Measurements from ENCODE around the gene LAMTOR3. TPM values are rescaled to one million over a fixed set of nuclear protein-coding genes. Genes with fewer than 3 reads are reported as not detected.

LAMTOR3 gene
- total RNA-seq, 2 donors from 2014 or later = 51.2 to 70.9 TPM

DNA sequence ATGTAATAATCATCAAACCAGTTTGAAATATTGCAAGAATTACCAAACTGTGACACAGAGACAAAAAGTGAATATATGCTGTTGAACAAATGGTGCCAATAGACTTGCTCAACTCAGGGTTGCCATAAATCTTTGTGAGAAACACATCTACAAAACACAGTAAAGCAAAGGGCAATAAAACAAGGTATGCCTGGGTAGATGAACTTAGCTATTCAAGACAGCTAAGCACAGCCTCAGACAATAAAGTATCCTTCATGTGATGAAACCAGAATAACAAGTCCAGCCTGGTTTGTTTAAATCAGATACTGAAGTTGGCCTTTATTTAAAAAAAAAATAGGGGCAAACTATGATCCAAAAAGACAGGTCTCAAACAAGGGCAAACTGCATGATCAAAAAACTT is 19.2 kb downstream of the LAMTOR3 start:
- DNase-seq = no peak
- ATAC-seq = peak; percentile 89
- intact Hi-C loops (cut with DNase I, micrococcal nuclease) = no loop called here

DNA sequence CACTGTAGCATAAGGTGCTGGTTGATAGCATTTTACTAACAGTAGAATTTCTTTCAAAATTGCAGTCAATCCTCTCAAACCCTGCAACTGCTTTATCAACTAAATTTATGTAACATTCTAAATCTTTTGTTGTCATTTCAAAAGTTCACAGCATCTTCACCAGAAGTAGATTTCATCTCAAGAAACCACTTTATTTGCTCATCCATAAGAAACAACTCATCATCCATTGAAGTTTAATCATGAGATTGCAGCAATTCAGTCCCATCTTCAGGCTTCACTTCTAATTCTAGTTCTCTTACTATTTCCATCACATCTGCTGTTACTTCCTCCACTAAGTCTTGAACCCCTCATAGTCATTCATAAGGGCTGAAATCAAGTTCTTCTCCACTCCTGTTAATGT is 21.7 kb downstream of the LAMTOR3 start:
- DNase-seq (no peak), ATAC-seq (no peak)
- intact Hi-C loops (cut with DNase I, micrococcal nuclease) = no loop called here

DNA sequence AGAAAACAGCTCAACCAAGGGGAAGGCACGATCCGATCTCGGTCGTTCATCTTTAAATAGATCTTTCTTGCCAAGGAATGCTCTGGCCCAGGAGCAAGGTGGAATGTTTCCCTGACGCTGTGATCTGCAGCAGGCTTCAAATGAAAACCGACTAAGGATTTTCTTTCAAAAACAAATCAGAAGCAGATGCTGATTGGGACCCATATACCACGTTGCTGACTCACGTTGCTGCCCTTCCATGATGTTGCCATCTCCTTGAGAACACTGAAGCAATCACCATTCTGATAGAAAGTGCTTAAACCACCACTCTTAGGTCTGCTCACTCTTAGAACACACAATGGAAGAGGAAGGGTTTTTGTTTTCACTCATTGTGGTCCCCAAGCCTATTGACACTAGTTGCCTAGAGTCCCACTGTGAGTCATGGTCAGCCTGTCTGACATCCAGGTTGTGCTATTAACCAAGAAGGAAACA is 26.1 kb downstream of the LAMTOR3 start:
- intact Hi-C loops (cut with DNase I, micrococcal nuclease) = no loop called here
- ATAC-seq = no peak
- no peak for DNase-seq

DNA sequence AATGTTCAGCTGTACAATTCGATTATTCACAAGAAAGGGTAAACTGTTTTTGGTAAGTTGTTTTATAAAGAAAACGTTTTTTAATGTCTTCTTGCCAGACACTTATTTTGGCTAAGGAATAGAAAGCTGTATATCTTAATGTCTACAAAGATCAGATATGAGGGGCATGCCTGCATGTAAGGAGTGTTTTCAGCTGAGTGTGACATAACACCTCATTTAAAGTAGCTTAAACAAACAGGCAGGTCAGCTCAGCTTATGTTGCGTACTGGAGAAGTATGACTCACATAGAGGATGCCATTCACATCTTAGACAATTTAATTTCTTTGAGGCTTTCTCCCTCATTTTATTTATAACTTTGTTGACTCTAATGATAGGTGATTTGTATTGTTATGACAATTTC is 30.4 kb downstream of the LAMTOR3 start:
- ATAC-seq = peak; percentile 29
- DNase-seq = no peak
- intact Hi-C loops (cut with DNase I, micrococcal nuclease) = no loop called here

DNA sequence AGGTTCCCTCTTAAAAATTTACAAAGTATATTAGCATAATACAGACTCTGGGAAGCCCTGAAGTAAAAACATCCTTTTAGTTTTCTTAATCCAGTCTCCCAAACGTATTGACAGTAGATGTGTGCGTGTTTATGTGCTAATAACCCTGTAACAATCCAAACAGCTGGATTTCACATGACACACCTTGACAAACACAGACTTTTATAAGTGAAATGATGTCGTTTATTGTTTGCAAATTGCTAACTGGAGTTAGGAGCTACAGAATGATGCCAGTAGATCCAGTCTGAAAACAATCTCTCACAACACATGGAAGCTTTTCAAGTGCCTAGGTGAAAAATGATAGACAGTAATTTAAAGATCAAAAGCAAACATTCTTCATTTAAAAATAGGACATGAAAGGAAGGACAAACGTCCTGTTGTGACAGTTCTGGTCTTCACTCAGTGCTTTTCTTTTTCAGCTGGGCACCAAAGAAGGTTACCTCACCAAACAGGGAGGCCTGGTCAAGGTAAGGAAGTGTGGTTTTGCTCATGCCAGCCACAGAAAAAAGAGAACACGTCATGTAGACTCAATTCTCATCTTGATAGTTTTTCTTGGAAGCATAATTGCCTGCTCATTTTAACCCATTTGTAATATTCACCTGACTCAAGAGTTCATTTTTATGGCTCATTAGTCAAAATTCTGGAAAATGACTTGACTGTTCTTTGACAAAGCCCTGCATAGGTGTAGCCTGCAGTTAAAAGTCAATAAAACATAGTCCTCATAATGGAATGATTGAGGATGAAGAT is 32.9 kb downstream of the LAMTOR3 start:
- DNase-seq (no peak), ATAC-seq (peak; percentile 78)
- intact Hi-C loops (cut with DNase I, micrococcal nuclease) = no loop called here

DNA sequence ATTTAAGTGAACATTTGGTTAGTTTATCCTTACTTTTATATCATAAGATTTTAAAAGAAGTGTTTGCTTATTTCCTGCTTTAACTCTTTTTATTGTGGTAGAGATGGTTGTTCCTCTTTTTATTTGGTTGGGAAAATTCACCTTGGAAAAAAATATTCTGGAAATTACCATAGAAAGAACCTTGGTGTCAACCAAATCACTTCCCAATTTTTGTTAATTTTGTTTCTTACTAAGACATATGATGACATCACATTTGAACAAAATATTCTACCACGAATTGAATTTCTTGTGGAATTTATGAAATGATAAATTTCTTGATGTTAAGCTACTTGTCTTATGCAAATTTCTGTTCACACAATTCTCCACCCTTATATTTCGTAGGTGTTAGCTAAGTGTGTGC is 33.7 kb downstream of the LAMTOR3 start:
- DNase-seq (no peak), ATAC-seq (no peak)
- intact Hi-C loops (cut with DNase I, micrococcal nuclease) = no loop called here

DNA sequence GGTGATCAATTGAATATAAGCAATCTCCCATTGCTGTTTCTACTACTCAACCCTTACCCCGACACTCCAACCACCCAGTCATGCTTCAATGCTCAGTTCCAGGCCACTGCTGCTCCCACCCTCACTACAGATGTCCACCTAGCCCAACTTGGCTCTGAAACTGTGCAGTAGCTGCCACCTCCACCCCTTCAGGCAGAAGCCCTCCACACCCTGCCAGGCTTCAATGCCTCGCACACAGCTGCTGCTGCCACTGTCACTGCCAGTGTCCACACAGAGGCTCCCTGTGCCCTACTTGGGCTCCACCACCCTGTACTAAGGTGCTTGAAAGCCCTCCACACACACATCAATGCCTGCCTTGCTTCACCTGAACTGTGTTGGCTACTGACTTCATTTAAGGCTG is 34.6 kb downstream of the LAMTOR3 start:
- DNase-seq (no peak), ATAC-seq (no peak)
- intact Hi-C loops (cut with DNase I, micrococcal nuclease) = no loop called here

DNA sequence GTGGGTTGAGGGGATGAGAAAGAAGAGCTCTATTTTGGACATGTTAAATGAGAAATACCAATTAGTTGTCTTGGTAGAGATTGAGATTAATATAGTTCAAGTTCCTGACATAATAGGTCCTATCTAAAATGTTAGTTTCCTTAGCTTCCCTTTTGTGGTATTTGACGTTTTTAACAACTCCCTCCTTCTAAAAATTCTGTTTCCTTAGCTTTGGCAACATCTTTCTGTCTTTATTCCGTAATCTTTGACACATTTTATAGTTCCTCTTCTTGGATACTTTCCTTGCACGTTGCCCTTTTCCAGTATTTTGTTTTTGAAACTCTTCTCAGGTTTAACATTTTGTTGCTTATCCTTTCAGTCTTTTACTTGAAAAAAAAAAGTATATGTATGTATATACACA is 36.9 kb downstream of the LAMTOR3 start:
- DNase-seq (no peak), ATAC-seq (no peak)
- intact Hi-C loops (cut with DNase I, micrococcal nuclease) = no loop called here

DNA sequence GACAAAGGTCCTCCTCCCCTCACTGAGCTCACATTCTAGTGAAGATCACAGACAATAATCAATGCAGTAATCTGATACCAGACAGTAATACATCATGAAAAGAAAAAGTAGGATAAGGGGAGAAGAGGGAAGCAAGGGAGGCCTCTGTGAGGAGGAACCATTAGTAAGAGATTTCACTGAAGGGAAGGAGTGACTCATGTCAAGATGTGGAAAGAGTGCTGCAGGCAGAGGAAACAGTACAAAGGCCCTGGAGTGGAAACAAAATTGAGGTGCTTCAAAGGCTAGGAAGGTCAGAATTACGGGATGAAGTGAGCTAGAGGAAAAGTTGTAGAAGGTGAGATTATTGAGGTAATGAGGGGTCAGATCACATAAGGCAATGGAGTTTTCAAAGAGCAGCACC is 38.1 kb downstream of the LAMTOR3 start:
- no peak for ATAC-seq
- no peak for DNase-seq

DNA sequence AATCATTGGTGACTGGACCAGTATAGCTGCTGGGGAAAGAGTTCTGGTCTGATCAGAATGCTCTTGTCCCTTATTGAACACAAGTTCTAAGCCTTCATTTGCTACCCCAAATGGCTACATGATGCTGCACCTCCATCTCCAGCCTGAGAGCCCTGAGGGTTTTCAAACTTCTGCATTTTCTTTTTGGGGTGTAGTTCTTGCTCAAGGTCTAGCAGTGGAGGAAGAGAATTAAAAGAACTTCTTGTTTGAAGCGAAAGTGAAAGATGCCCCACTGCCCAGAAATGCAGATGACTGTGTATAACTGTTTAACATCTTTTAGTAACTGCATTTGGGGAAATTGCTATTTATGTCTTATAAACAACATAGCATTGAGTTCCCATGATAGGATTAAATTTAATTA is 38.5 kb downstream of the LAMTOR3 start:
- DNase-seq (no peak), ATAC-seq (no peak)
- intact Hi-C loops (cut with DNase I, micrococcal nuclease) = no loop called here

More for the DNA sequence above, 38.1 kb downstream of the LAMTOR3 start:
- intact Hi-C loops (cut with DNase I, micrococcal nuclease) = no loop called here

DNA sequence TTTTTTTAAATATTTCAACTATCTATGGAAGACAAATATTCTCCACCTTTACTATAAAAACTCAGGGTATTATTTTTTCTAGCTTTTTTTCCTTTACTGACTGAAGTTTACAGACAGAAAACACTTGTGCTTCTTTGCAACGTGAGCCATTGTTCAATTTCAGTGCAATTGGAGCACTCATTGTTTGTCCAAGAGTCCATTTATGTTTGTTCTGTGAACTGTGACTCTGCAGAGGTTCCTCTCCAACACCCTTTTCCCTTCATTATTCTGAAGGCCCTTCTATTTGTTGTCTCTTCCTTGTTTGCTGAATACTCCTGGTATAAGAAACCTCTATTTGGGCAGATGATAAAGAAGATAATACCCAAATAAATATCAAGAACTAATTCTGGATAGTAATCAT is 40.2 kb downstream of the LAMTOR3 start:
- no peak for ATAC-seq
- no peak for DNase-seq
- intact Hi-C loops (cut with DNase I, micrococcal nuclease) = no loop called here

DNA sequence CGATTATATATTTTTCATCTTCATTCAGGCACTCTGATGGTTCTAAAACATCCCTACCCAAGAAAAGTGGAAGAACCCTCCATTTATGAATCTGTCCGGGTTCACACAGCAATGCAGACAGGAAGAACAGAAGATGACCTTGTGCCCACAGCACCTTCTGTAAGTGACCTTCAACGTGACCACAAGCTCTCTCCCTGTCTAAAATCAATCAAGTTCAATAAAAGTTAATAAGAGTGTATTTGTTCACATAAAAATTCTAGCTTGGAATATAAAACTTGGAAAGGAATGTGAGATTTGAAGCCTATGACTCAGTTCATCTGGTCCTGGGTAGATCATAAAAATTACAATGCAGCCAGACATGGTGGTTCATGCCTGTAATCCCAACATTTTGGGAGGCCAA is 41.0 kb downstream of the LAMTOR3 start:
- intact Hi-C loops (cut with DNase I, micrococcal nuclease) = no loop called here
- ATAC-seq = no peak
- no peak for DNase-seq

DNA sequence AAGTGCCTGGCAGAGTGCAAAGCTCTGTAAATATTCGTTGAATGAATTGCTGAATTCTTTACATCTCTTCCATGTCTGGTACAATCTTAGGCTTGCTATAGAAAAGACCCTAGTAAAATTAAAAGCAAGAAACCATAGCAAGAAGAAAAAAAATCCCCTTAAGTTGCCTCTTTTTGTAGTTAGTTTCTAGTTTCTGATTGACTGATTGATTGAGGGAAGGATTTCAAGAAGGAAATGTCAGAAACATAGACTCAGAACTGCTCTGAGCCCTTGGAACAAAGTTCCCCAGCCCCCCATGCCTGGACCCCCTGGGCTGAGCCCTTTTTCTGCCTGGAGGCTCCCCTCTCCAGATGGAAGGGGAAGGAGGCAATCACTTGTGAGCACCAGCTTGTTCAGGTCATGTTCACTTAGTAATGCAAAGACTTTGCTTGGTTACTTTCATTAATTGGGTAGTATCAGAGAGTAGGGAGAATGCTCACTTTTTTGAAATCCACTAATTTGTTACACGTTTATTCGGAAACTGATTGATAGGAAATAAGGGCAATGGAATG is 42.0 kb downstream of the LAMTOR3 start:
- intact Hi-C loops (cut with DNase I, micrococcal nuclease) = no loop called here
- ATAC-seq (no peak), DNase-seq (no peak)

DNA sequence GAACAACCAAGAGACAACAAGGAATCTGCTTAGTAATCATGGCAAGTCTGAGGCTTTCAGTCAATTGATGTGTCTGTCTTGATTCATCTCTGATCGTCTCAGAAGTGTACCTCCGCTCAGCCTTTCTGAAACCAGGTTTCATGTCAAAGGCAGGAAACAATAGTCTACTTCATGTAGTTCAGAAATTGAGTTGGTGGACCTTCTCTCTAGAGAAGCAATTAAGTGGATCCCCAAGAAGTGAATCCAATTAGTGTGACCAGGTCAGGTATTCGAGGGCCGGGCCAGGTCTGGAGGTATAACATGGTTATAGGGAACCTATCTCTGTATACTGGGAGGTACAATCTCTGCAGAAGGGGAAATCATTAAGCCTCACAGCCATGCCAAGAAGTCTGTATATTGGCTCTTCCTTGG is 45.6 kb downstream of the LAMTOR3 start:
- ATAC-seq (no peak), DNase-seq (no peak)
- intact Hi-C loops (cut with DNase I, micrococcal nuclease) = no loop called here

DNA sequence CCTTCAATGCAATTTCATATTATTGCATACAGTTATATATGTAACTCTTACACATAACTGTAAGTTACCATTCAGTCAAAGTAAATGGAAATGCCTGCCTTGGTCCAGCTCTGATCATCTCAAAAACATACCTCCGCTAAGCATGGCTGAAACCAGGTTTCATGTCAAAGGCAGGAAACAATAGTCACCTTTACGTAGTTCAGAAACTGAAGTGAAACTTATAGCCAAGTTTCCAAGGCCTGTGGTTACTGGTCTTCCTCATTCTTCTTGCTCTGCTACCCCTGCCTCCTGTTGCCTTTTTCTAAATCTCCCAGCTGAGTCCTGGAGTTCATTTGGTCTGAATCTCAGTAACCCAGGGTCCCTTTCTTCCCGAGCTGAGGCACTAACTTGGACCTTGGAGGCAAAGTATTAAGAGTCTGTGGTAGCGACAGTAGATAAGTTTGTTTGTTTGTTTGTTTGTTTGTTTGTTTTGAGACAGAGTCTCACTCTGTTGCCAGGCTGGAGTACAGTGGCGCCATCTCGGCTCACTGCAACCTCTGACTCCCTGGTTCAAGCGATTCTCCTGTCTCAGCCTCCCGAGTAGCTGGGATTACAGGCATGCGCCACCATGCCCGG is 46.8 kb downstream of the LAMTOR3 start:
- ATAC-seq (no peak), DNase-seq (no peak)
- intact Hi-C loops (cut with DNase I, micrococcal nuclease) = no loop called here

DNA sequence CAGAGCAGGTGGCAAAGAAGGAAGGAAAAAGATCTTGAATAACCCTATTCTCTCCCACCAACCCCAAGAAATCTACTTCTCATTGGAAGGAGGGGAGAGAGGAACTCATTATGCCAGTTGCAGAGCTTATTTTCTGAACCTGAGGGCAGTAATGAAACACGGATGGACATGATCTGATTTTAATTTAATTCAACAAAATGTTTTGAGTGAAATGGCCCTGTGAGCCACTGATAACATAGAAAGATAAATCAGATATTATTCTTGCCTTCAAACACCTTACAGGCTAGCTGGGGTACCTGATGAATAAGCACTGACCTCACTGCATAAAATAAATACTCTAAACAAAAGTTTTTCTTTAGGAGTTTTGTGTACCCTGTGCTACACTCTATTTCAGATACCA is 47.3 kb downstream of the LAMTOR3 start:
- DNase-seq (no peak), ATAC-seq (no peak)
- intact Hi-C loops (cut with DNase I, micrococcal nuclease) = no loop called here

DNA sequence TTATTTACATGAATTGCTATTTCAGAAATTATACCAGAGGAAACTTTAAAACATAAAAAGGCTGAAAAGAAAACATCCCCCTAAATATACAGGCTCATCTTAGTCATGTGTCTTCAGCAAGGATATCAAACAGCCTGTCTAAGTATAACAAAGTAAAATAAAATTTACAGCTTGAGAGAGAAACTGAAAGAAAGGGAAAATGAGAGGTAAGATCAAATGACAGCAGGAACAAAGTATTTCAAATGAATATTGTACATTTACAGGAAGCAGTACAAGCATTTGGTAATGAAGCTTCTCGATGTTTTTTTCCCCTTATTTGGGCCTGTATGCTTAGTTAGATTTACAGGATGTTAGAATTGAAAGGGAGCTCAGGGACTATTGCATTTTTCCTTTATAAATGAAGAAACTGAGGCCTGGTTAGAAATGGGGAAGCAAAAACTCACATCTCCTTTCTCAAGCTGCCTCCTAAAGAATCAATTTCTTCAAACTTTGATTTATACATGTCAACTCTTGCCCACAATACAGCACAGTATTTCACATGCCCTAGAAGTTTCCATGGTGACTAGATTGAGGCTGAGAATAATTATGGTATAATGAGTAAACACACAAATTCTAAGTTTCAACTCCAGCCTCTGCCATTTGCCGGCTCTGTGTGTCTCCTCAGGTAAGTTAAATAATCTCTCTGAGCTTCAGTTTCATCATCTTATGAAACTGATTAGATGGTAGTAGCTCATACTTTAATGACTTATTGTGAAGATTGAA is 48.3 kb downstream of the LAMTOR3 start:
- intact Hi-C loops (cut with DNase I, micrococcal nuclease) = no loop called here

DNA sequence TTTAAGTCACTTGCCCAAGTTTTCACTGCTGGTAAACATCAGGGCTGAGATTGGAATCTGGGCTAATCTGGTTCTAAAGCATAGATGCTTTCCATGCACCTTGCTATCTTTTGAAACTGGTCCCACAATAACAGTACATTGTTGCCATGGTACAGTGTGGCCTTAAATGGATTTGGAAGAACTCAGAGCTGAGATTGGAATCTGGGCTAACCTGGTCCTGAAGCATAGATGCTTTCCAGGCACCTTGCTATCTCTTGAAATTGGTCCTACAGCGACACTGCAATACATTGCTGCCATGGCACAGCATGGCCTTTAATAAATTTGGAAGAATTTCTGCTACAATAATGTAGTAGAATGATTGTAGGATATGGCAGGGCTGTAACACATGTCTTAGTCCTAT is 49.0 kb downstream of the LAMTOR3 start:
- intact Hi-C loops (cut with DNase I, micrococcal nuclease) = no loop called here
- no peak for ATAC-seq

More for the DNA sequence above, 48.3 kb downstream of the LAMTOR3 start:
- DNase-seq (no peak), ATAC-seq (no peak)

DNA sequence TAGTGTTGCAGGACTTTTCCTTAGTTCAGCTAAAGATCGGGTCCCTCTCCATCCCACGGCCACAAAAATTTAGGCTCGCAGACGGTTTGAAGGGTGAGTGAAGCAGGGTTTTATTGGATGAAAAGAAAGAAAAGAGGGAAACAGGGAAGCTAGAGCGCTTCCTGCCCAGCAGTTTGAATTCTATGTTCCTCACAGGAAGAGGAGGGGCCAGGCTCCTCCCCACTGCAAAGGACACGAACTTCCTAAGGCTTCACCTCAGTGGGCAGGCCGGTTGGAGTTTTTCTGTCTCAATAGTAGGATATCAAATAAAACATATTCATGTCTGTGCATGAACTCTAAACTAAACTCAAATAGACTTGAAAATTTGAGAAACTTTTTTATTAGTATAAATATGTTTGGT is 50.2 kb downstream of the LAMTOR3 start:
- intact Hi-C loops (cut with DNase I, micrococcal nuclease) = no loop called here
- ATAC-seq = no peak
- no peak for DNase-seq

More for the DNA sequence above, 49.0 kb downstream of the LAMTOR3 start:
- DNase-seq = no peak

DNA sequence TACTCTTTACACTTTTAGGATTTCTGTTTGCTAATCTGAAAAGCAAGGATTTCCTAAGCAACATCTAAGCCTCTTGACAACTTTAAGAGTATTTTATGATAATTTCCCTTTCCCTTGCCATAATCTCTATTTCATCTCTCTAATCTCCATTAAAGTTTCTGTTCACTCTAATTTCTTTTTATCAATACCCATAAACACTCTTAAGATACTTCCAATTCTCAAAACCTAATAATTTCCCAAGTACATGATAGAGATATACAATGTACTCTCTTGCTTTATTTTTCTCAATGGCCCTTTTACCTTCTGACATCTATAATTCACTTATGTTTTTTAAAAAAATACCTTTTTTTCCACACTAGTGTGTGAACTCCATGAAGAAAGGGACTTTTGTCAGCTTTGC is 50.8 kb downstream of the LAMTOR3 start:
- no peak for ATAC-seq
- DNase-seq = no peak
- intact Hi-C loops (cut with DNase I, micrococcal nuclease) = no loop called here
